CD4-positive, CD25-positive, alpha-beta regulatory T cell (primary cell): ENCODE measurements around the gene LIPE. TPM values are rescaled to one million over a fixed set of nuclear protein-coding genes. Genes with fewer than 3 reads are reported as not detected.
A peak's percentile ranks its signal among the peaks of the same experiment; 100 is the strongest.

Experiments used
- ATAC-seq, 2 donors: fragments of 150-1000 bp; cut with Tn5 transposase; one replicate each; pipeline ENCODE4 v1.10.0; 2021; ENCODE audit warnings: low read depth in 2 of 2, moderate number of reproducible peaks in 2 of 2, moderate library complexity in 1 of 2
- DNase-seq, 3 donors: peaks; one replicate each; pipeline versions ENCODE4 v3.0.0 to v3.0.0-alpha.2; 2012 to 2022; ENCODE audit warnings: mixed read lengths in 1 of 3
- H3K27ac ChIP-seq: one replicate; pipeline ENCODE4 v1.7.0; 2013; ENCODE audit warnings: mild to moderate bottlenecking, low read length; ENCODE audit not compliant: insufficient read depth, poor library complexity, severe bottlenecking
- H3K27me3 ChIP-seq: one replicate; pipeline ENCODE4 v1.7.0; 2013; ENCODE audit warnings: low read length; ENCODE audit not compliant: control insufficient read depth, insufficient read depth
- H3K36me3 ChIP-seq: one replicate; pipeline ENCODE4 v1.7.0; 2013; ENCODE audit warnings: mild to moderate bottlenecking, low read length, moderate library complexity; ENCODE audit not compliant: control insufficient read depth, insufficient read depth
- H3K4me1 ChIP-seq: 2 replicates; pipeline ENCODE4 v1.7.0; 2013; ENCODE audit warnings: mild to moderate bottlenecking, low read length; ENCODE audit not compliant: insufficient read depth, control insufficient read depth, poor library complexity, severe bottlenecking
- H3K4me3 ChIP-seq: one replicate; pipeline ENCODE4 v1.7.0; 2013; ENCODE audit warnings: low read depth, mild to moderate bottlenecking, low read length, moderate library complexity
- H3K9me3 ChIP-seq, 2 experiments: 1 replicate in 1 of 2; 2 replicates in 1 of 2; pipeline ENCODE4 v1.7.0; 2013; ENCODE audit warnings: low read length in 2 of 2, mild to moderate bottlenecking in 1 of 2, moderate library complexity in 1 of 2; ENCODE audit not compliant: control insufficient read depth in 2 of 2
- H3K27ac Mint-ChIP-seq, 3 donors: one replicate each; pipeline ENCODE4 v1.8.0; 2020 to 2022; ENCODE audit warnings: mild to moderate bottlenecking in 3 of 3, mixed read lengths in 3 of 3, moderate library complexity in 2 of 3
- H3K27me3 Mint-ChIP-seq: one replicate; pipeline ENCODE4 v1.8.0; 2022; ENCODE audit warnings: mild to moderate bottlenecking, mixed read lengths
- H3K36me3 Mint-ChIP-seq: one replicate; pipeline ENCODE4 v1.8.0; 2020; ENCODE audit warnings: mixed read lengths
- H3K4me1 Mint-ChIP-seq, 4 donors: one replicate each; pipeline ENCODE4 v1.8.0; 2020 to 2022; ENCODE audit warnings: mixed read lengths in 4 of 4, mild to moderate bottlenecking in 1 of 4
- H3K4me3 Mint-ChIP-seq, 4 donors: one replicate each; pipeline ENCODE4 v1.8.0; 2020 to 2022; ENCODE audit warnings: mild to moderate bottlenecking in 4 of 4, mixed read lengths in 4 of 4, moderate library complexity in 3 of 4
- H3K9me3 Mint-ChIP-seq, 7 donors: one replicate each; pipeline ENCODE4 v1.8.0; 2020 to 2022; ENCODE audit warnings: mixed read lengths in 7 of 7, mild to moderate bottlenecking in 3 of 7, moderate library complexity in 2 of 7
- polyA plus RNA-seq, 4 donors: library from polyadenylated mRNA; unstranded; fragments of 300-500 nt; fragmentation: Illumina TruSeq; gene quantifications; one replicate each; pipeline ENCODE4 v1.2.3, GENCODE V29; 2021
- total RNA-seq: library from RNA; stranded (reverse); gene quantifications from one replicate; pipeline ENCODE4 v1.2.3, GENCODE V29; 2022

The LIPE gene
- total and polyA plus RNA-seq, 5 donors from 2014 or later: 3.0 to 13.2 (median 6.1) TPM

GRCh38 chr19:42426643-42427042 lies 545 bp downstream of the LIPE start:
- H3K9me3 Mint-ChIP-seq: no peaks in the 10 kb centered on the region
- no peaks in the 10 kb centered on the region for H3K36me3 ChIP-seq
- DNase-seq (no peak), ATAC-seq (no peak)
- H3K4me1 ChIP-seq: peaks cover 26% of the 10 kb centered on the region
- peak overlapping the region in 1 of 4 donors; percentile 44 for H3K4me3 Mint-ChIP-seq
- no peak overlapping the region for H3K4me3 ChIP-seq
- H3K9me3 ChIP-seq: no peaks in the 10 kb centered on the region
- H3K4me1 Mint-ChIP-seq: peaks cover 0 to 33% (median 15%) of the 10 kb centered on the region in 4 donors
- no peaks in the 10 kb centered on the region for H3K27me3 ChIP-seq
- peak overlapping the region in 1 of 3 donors; percentile 25 for H3K27ac Mint-ChIP-seq
- H3K36me3 Mint-ChIP-seq: no peaks in the 10 kb centered on the region
- no peak overlapping the region for H3K27ac ChIP-seq
- H3K27me3 Mint-ChIP-seq: peaks cover 7% of the 10 kb centered on the region

GRCh38 chr19:42424712-42425131 lies 2.5 kb downstream of the LIPE start:
- peaks cover 3% of the 10 kb centered on the region for H3K36me3 Mint-ChIP-seq
- Histone ChIP-seq H3K9me3 (no peaks in the 10 kb centered on the region), H3K27ac (no peak overlapping the region), H3K4me1 (peaks cover 44% of the 10 kb centered on the region), H3K4me3 (no peak overlapping the region), H3K36me3 (no peaks in the 10 kb centered on the region), H3K27me3 (no peaks in the 10 kb centered on the region)
- H3K27me3 Mint-ChIP-seq: peaks cover 7% of the 10 kb centered on the region
- H3K4me3 Mint-ChIP-seq: peak overlapping the region; percentile 28 to 98 (median 98)
- no peaks in the 10 kb centered on the region for H3K9me3 Mint-ChIP-seq
- peaks cover 11 to 52% (median 32%) of the 10 kb centered on the region in 4 donors for H3K4me1 Mint-ChIP-seq
- DNase-seq (no peak), ATAC-seq (no peak)
- peak overlapping the region in 2 of 3 donors; percentile 85 to 97 for H3K27ac Mint-ChIP-seq

GRCh38 chr19:42424345-42424707 lies 2.9 kb downstream of the LIPE start:
- Histone ChIP-seq H3K4me3 (peak overlapping the region; percentile 85), H3K4me1 (peaks cover 45% of the 10 kb centered on the region), H3K36me3 (no peaks in the 10 kb centered on the region), H3K27ac (peak overlapping the region; percentile 83), H3K9me3 (no peaks in the 10 kb centered on the region), H3K27me3 (no peaks in the 10 kb centered on the region)
- no peak for ATAC-seq
- Mint-ChIP-seq H3K36me3 (peaks cover 3% of the 10 kb centered on the region), H3K27ac (peak overlapping the region; percentile 85 to 97 (median 97)), H3K4me3 (peak overlapping the region; percentile 64 to 98 (median 98)), H3K27me3 (peaks cover 7% of the 10 kb centered on the region), H3K4me1 (peaks cover 11 to 54% (median 32%) of the 10 kb centered on the region in 4 donors), H3K9me3 (no peaks in the 10 kb centered on the region)
- DNase-seq: no peak

- H3K27ac ChIP-seq: peak overlapping the region; percentile 83
- H3K27me3 Mint-ChIP-seq: peaks cover 7% of the 10 kb centered on the region
- H3K36me3 ChIP-seq: no peaks in the 10 kb centered on the region
- peak overlapping the region; percentile 85 for H3K4me3 ChIP-seq
- peaks cover 3% of the 10 kb centered on the region for H3K36me3 Mint-ChIP-seq
- no peaks in the 10 kb centered on the region for H3K27me3 ChIP-seq
- peaks cover 11 to 54% (median 34%) of the 10 kb centered on the region in 4 donors for H3K4me1 Mint-ChIP-seq
- H3K9me3 Mint-ChIP-seq: no peaks in the 10 kb centered on the region
- DNase-seq (peak; percentile 89 to 97 (median 95)), ATAC-seq (peak; percentile 92 to 94)
- H3K4me1 ChIP-seq: peaks cover 45% of the 10 kb centered on the region
- peak overlapping the region; percentile 98 to 100 (median 98) for H3K4me3 Mint-ChIP-seq
- peak overlapping the region; percentile 97 to 99 (median 97) for H3K27ac Mint-ChIP-seq
- H3K9me3 ChIP-seq: no peaks in the 10 kb centered on the region
These were observed 3.5 kb downstream of the LIPE start for GRCh38 chr19:42423462-42424344.

GRCh38 chr19:42422901-42423461 lies 4.2 kb downstream of the LIPE start:
- Histone ChIP-seq H3K27me3 (no peaks in the 10 kb centered on the region), H3K27ac (peak overlapping the region; percentile 83), H3K4me1 (peaks cover 45% of the 10 kb centered on the region), H3K4me3 (peak overlapping the region; percentile 85), H3K9me3 (no peaks in the 10 kb centered on the region), H3K36me3 (no peaks in the 10 kb centered on the region)
- ATAC-seq: peak; percentile 33 to 44
- Mint-ChIP-seq H3K4me1 (peaks cover 11 to 57% (median 35%) of the 10 kb centered on the region in 4 donors), H3K4me3 (peak overlapping the region; percentile 98 to 100 (median 98)), H3K9me3 (no peaks in the 10 kb centered on the region), H3K27me3 (peaks cover 7% of the 10 kb centered on the region), H3K36me3 (peaks cover 3% of the 10 kb centered on the region), H3K27ac (peak overlapping the region; percentile 97 to 99 (median 97))
- DNase-seq: peak; percentile 22 to 72 (median 71)

- H3K36me3 Mint-ChIP-seq: peaks cover 3% of the 10 kb centered on the region
- H3K27ac ChIP-seq: peak overlapping the region; percentile 83
- H3K9me3 ChIP-seq: no peaks in the 10 kb centered on the region
- peak overlapping the region; percentile 97 to 99 (median 97) for H3K27ac Mint-ChIP-seq
- peaks cover 11 to 57% (median 35%) of the 10 kb centered on the region in 4 donors for H3K4me1 Mint-ChIP-seq
- H3K36me3 ChIP-seq: peaks cover 1% of the 10 kb centered on the region
- DNase-seq (no peak), ATAC-seq (no peak)
- H3K9me3 Mint-ChIP-seq: no peaks in the 10 kb centered on the region
- H3K27me3 ChIP-seq: no peaks in the 10 kb centered on the region
- H3K4me3 ChIP-seq: peak overlapping the region; percentile 85
- peaks cover 45% of the 10 kb centered on the region for H3K4me1 ChIP-seq
- peaks cover 6% of the 10 kb centered on the region for H3K27me3 Mint-ChIP-seq
- peak overlapping the region; percentile 98 to 100 (median 98) for H3K4me3 Mint-ChIP-seq
These were observed 4.9 kb downstream of the LIPE start for GRCh38 chr19:42422092-42422900.

GRCh38 chr19:42421591-42422031 lies 5.6 kb downstream of the LIPE start:
- Histone ChIP-seq H3K27ac (no peak overlapping the region), H3K4me1 (peaks cover 45% of the 10 kb centered on the region), H3K36me3 (peaks cover 3% of the 10 kb centered on the region), H3K9me3 (no peaks in the 10 kb centered on the region), H3K4me3 (peak overlapping the region; percentile 85), H3K27me3 (no peaks in the 10 kb centered on the region)
- ATAC-seq: no peak
- peak overlapping the region in 1 of 3 donors; percentile 97 for H3K27ac Mint-ChIP-seq
- H3K36me3 Mint-ChIP-seq: peaks cover 3% of the 10 kb centered on the region
- H3K4me1 Mint-ChIP-seq: peaks cover 11 to 57% (median 32%) of the 10 kb centered on the region in 4 donors
- no peaks in the 10 kb centered on the region for H3K9me3 Mint-ChIP-seq
- peak overlapping the region; percentile 69 to 98 (median 98) for H3K4me3 Mint-ChIP-seq
- DNase-seq: no peak
- H3K27me3 Mint-ChIP-seq: no peaks in the 10 kb centered on the region
